HG03442 (cell line): ENCODE measurements around the gene SLC24A2.

ENCODE experiments used
- ATAC-seq: cut with Tn5 transposase; IDR thresholded peaks from one replicate; pipeline ENCODE4 v1.9.1; 2021; ENCODE audit warnings: mild to moderate bottlenecking, moderate library complexity; ENCODE audit not compliant: unreplicated experiment

The SLC24A2 gene

GRCh38 chr9:19759066-19759465 is 29.8 kb downstream of the SLC24A2 start:
- no peak for ATAC-seq

- no peak for ATAC-seq
These were observed 31.1 kb downstream of the SLC24A2 start for GRCh38 chr9:19757745-19758144.

GRCh38 chr9:19754921-19755320 is 33.9 kb downstream of the SLC24A2 start:
- no peak for ATAC-seq

GRCh38 chr9:19748278-19749126 is 40.3 kb downstream of the SLC24A2 start:
- ATAC-seq: no peak

- ATAC-seq: no peak
These were observed 42.6 kb downstream of the SLC24A2 start for GRCh38 chr9:19746223-19746622.

GRCh38 chr9:19741178-19741577 is 47.7 kb downstream of the SLC24A2 start:
- no peak for ATAC-seq
